ENCODE measurements around the gene SYNPR. TPM values are rescaled to one million over a fixed set of nuclear protein-coding genes. Genes with fewer than 3 reads are reported as not detected.
"Not testable (repeated sequence)": the region's sequence is repeated elsewhere in the genome, so short reads cannot be mapped to it uniquely, and the experiment has no call there.

Gene SYNPR
- polyA plus RNA-seq, 3 donors: 0.07 to 0.14 (median 0.12) TPM

DNA sequence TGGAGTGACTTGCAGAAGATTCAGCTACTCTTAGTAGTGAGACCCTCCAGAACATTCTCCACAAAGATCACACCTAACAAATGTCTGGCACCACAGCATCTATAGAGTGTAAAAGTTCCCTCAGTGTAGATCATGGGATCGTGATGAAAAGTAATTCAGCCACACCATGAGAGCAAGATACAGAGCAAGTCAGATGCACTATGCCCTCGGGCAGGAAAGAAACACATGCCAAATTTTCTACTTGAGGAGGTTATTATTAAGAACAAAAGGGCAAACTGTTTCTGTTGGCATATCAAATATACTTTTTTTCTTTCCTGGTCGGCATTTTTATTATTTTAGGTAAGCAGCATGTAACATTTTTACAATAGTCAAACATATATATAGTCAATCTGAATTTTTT is 329.6 kb downstream of the SYNPR start:
- DNase-seq (ENCODE audit: low read depth in 3 of 3, low spot score in 2 of 3): no peak

DNA sequence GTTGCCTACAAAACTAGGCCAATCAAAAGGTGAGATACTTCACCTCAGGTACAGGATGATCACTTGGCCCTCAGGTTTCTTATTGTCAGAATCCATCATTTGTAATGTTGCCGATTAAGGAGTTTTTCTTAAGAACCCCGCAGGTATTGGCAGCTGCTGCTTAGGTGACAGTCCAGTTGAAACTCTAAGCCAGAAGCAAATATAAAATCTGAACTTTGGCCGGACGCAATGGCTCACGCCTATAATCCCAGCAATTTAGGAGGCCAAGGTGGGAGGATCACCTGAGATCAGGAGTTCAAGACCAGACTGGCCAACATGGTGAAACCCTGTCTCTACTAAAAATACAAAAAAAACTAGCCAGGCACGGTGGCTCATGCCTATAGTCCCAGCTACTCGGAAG is 331.3 kb downstream of the SYNPR start:
- no peak for DNase-seq (ENCODE audit: low read depth in 3 of 3, low spot score in 2 of 3)

DNA sequence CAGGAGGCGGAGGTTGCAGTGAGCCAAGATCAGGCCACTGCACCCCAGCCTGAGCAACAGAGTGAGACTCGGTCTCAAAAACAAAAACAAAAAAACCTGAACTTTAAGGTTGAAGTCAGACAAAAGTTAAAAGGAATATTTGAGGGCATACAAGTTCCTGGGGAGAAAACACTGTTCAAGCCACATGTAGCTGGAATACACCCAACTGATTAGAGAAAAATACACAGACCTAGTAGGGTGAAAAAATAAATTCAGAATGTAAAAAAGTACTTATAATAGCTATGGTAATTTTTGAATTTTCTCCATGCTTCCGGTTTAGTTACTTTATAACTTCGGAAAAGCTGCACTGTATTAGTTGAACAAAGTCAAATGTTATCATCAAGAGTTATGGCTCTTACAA is 331.7 kb downstream of the SYNPR start:
- DNase-seq (ENCODE audit: low read depth in 3 of 3, low spot score in 2 of 3): no peak

DNA sequence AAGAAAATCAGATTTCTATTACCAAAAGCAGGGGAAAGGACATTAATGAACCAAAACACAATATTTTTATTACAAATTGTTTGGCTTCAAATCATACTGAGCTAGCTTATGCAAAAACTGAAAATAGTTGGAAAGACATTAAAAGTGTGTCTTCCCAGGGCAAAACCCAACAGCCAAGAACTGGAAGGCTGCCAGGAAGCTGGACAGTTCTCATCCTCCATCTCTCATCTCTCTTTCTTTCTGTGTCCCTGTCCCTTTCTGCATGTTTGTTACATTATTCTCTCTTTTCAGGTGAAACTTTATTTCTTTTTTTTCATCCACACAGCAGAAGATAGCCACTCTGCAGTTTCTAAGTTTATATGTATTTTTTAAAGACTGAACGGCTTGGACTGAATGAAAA is 333.3 kb downstream of the SYNPR start:
- no peak for DNase-seq (ENCODE audit: low read depth in 3 of 3, low spot score in 2 of 3)

DNA sequence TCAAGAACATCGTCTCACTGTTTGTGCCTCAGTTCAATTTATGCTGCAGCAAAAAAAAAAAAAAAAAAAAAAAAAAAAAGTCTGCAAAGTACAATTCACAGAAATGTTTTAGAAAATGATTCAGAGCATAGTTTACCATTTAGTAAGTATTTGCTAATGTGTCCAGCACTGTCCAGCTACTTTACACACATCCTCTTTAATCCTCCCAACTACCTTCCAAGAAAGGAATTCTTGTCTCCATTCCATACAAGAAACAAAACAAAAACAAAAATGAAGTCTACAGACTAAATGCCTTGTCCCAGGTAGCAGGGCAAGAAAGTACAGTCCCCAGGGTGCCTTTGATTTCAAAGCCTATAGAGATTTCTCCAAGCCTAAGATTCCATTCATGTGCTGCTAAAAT is 335.5 kb downstream of the SYNPR start:
- DNase-seq (ENCODE audit: low read depth in 3 of 3, low spot score in 2 of 3): no peak

DNA sequence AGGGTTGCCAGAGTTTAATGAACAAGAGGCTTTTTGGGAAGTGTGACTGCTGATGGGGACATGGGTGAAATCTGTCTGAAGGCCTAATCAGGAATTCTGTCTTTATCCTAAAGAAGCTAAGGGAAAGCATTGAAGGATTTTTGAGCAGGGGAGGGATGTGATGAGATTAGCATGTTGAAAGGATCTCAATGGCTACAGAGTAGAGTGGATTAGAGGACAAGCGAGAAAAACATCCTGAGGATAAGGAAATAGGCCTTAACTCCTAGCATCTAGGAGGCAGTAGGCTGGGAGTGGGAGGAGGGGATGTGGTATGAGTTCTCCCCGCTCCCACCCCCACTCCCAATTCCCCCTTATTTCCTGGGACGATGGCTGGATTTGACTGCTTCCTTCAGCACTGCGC is 339.3 kb downstream of the SYNPR start:
- DNase-seq (ENCODE audit: low read depth in 3 of 3, low spot score in 2 of 3): no peak

DNA sequence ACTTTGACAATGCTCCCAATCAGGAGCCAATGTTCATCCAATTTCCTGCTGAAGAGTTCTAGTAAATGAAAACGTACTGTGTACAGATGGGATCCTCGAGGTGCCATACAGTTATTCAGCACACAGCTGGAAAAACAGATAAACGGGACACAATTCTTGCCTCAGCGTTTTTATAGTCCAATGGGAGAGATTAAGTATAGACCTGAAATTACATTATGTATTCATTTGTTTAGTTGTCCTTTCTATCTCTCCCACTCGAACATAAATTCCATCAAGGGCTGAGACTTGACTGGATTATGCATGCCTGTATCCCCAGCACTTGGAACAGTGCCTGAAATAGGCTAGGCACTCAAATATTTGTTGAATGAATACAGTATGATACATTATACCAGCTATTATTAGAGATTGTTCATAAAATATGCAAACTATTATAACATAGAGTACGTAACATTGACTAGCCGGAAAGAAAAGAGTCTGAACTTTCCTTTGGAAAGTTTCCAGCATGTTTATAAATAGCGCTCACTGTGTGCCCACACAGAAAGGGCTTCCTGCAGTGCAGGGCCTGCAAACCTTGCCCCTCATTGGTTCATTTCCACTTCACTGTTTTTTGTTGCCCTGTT is 346.9 kb downstream of the SYNPR start:
- DNase-seq (ENCODE audit: low read depth in 3 of 3, low spot score in 2 of 3): no peak

DNA sequence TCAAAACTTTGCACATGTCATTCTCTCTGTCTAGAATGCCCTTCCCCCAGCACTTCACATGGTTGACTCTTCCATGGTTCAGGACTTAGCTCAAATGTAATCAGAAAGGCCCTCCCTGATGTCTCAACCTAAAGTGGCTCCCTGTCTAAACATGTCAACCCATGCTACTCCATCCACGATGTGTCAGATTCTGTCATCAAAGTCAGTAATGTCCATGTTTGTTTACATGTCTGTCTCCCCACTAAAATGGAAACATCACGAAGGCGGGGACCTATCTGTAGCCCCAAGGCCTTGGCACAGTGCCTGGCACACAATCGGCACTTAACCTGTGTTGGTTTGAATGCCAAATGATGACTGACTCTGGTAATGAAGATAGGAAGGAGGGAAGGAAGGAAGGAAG is 353.6 kb downstream of the SYNPR start:
- no peak for DNase-seq (ENCODE audit: low read depth in 3 of 3, low spot score in 2 of 3)

DNA sequence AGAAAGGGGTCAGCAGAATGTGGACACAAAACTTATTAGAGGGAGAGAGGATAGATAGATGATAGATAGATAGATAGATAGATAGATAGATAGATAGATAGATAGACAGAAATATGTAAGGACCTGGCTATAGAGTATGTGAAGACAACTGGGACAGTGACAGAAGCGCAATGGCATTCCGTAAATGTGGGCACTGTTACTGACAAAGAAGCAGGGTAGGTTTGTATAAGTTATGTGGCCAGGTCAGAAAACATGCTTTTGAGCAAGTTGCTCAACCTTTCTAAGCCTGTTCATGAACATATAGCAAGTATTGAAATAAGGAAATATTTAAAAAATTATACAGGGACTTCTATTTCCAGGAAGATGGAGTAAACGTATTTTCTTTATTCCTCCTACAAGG is 357.1 kb downstream of the SYNPR start:
- DNase-seq (ENCODE audit: low read depth in 3 of 3, low spot score in 2 of 3): no peak

DNA sequence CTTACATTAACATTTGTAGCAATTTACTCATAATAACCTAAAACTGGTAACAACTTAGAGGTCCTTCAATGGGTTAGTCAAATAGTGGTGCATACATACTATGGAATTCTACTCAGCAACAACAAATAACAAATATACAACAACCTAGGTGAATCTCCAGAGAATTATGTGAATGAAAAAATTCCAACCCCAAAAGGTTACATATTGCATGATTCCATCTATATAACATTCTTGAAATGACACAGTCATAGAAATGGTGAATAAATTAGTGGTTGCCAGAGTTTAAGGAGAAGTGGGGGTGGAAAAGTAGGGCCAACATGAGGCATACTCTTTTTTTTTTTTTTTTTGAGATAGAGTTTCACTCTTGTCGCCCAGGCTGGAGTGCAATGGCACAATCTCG is 361.7 kb downstream of the SYNPR start:
- no peak for DNase-seq (ENCODE audit: low read depth in 3 of 3, low spot score in 2 of 3)

DNA sequence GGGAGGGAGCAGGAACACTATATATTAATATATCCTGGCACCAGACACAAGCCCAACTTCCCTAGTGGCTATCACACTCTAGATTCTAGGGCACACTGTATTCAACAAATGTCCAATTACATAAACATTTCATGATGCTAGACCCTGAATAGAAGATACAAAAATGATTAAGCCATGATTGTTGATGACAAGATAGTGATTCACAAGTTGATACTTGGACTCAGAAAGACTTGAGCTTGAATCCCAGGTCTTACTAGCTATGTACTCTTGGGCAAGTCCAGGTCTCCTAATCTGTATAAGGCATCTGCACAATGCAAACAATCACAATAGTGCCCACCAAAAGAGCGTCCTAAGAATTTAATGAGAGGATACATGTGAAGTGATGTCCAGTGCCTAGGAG is 364.4 kb downstream of the SYNPR start:
- DNase-seq (ENCODE audit: low read depth in 3 of 3, low spot score in 2 of 3): no peak

DNA sequence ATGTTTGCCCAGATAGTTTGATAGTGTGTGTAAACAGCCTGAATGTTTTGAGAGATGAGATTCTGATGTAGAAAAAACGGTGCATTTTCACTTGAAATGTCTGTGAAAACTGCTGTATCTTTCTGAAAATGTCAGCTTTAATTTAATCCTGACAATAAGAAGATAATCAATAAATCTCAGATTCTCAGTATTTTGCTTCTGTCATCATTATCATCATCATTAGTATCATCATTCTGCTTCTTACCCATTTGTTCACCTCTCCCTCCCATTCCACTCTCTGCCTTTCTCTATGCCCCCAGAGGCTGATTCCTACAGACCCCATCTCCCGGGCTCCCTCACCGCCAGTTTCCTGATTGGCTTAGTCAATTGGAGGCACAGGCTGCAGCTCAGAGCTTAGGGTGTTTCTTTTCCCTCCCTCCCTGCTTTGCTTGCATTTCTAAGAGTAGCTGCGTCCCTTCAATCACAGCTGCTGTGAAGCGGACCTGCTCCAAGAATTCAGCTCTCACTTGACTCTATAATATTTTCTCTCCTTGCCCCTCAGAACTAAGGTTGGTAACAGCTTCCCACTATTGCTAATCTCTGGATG is 366.2 kb downstream of the SYNPR start:
- DNase-seq (ENCODE audit: low read depth in 3 of 3, low spot score in 2 of 3): no peak

DNA sequence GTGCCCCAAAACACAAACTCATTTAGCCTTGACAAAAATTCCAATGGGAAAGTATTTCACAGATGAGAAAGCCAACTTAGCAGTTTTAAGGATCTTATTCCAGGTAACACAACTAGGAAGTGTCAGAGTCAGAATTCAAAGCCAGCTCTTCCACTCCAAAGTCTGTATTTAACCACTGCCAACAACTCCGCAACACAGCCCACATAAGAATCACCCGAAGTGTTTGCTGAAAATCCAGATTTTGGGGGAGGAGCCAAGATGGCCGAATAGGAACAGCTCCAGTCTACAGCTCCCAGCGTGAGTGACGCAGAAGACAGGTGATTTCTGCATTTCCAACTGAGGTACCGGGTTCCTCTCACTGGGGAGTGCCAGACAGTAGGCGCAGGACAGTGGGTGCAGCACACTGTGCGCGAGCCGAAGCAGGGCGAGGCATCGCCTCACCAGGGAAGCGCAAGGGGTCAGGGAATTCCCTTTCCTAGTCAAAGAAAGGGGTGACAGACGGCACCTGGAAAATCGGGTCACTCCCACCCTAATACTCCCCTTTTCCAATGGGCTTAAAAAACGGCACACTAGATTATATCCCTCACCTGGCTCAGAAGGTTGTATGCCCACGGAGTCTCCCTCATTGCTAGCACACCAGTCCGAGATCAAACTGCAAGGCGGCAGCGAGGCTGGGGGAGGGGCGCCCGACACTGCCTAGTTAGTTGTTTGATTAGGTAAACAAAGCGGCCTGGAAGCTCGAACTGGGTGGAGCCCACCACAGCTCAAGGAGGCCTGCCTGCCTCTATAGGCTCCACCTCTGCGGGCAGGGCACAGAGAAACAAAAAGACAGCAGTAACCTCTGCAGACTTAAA is 367.0 kb downstream of the SYNPR start:
- DNase-seq (ENCODE audit: low read depth in 3 of 3, low spot score in 2 of 3): not testable (repeated sequence)

DNA sequence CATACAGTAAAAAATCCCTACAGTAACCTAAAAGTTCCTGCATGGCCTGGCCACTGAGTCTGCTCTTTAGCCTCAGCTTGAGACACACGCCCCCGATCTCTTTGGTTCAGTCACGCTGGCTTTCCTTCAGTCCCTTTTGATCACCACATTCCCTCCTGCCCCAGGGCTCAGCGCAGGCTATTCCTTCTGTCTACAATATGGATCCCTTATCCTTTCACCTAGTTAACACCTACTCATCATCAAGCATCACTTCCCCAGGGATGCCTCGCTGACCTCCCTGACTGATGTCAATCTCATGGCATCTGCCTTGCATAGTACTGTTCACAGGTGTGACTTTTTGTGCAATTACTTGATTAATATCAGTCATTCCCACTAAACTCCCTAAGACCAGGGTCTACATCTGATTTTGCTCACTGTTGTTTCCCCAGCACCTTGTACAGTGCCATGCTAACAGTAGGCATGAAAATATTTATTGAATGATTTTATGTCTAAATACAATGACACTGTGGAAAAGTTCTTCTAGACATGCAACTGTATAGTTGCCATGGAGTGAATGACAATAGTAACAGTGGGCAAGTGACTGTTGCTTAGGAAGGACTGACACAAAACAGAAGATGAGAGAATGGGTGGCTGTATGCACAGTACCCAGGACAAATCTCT is 374.1 kb downstream of the SYNPR start, which contains the start of gene SNTN:
TSS of gene SNTN (plus strand) at position 610 of the 660 bp plus-strand sequence. CDS start at position 623, 13 bp downstream.
- DNase-seq (ENCODE audit: low read depth in 3 of 3, low spot score in 2 of 3): no peak

DNA sequence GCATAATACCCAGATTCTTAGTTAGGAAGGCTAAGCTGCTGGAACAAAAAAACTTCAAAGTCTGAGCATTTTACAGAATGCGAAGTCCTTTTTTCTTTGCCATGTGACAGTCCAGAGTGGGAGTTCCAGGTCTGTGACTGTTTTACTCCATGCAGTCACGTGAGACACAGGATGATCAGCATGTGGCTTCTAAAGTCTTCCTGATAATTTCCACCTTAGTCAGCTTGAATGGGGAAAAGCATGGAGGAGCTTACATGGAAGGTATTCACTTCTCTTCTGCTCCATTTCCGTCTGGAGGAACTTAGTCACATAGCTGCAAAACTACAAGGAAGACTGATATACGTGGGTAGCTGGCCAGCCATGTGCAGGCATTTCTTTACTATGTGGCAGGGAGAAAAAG is 376.1 kb downstream of the SYNPR start:
- no peak for DNase-seq (ENCODE audit: low read depth in 3 of 3, low spot score in 2 of 3)

DNA sequence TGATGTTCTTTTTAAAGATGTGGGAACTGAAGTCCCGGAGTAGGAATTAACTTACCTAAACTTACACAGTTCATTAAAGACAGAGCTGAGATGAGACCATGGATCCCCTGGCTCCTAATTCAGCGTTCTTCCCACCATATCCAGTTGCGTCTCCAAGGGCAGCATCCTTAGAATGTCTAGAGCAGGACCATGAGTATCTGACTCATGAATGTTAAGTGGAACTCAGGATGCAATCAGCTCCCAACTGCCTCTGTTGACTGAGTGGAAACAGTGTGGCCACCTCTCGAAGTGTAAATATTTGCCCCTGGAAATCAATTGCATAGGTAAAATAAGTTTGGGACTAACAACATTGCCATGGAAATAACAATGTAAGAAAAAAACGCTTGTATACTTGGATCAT is 376.8 kb downstream of the SYNPR start:
- DNase-seq (ENCODE audit: low read depth in 3 of 3, low spot score in 2 of 3): no peak

DNA sequence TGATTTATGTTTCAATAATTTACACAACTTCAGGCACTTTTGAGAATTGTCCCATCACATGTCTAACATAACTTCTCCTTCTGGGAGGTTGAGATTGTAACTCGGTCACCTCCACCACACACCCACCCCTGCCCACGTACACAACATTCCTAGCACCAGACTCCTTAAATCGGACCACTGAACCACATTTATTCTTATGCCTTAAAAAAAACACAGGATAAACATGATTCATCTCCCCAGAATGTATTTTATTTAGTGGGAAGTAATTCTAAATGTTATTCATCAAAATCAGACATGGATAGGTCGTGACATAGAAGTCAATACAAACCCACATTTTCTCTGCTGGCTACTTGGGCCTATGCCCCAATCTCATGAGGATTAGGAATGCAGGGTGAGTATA is 377.4 kb downstream of the SYNPR start:
- DNase-seq (ENCODE audit: low read depth in 3 of 3, low spot score in 2 of 3): no peak

DNA sequence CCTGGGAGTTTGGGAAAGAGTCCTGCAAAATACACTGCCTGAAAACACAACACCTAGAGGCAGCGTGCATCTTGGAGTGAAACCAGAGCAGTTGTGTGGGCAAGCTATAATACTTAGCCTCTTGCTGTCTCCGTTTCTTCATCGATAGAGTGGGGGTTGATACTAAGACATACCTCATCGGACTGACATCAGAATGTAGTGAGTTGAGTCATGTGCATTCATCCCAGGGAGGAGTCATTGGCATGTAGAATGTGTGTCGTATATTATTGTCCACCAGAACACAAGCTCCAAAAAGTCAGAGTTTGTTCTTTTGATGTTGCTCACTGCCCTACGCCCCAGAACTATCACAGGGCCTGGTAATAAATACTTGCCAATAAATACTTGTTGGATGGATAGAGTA is 378.7 kb downstream of the SYNPR start:
- DNase-seq (ENCODE audit: low read depth in 3 of 3, low spot score in 2 of 3): no peak

DNA sequence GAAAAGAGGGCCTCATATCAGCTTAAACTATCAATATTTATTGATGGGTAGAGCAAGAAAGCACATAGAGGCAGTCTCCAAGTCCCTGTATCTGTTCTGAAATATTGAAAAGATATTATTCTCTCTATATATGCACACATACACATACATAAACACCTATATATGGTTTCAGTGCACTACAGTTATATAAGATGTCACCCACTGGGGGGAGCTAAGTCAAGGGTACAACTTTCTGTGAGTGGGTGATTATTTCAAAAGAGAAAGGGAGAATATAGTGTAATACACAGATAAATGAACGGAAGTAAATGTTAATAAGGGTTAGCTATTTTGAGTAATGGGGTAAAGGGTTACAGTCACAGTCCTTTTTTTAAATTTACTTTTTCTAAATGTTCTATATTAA is 383.1 kb downstream of the SYNPR start:
- DNase-seq (ENCODE audit: low read depth in 3 of 3, low spot score in 2 of 3): no peak

DNA sequence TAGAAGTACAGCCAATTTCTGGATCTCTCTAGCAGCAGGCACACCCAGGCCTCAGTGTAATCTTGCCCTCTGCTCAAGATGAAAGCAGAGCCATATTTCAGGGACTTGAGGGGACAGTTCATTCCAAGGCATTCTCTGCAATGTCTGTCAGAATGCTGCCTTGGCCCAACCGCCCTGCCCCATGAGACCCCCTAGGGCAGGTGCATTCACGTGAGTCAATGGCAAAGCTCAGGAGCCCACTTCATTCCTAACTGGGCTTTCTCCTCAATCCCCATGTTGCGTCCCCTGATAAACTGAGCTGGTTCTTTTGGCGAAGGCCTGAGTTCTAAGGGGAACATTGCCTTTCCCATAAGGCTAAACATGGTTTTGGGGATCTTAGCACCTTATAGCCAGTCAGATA is 383.9 kb downstream of the SYNPR start:
- DNase-seq (ENCODE audit: low read depth in 3 of 3, low spot score in 2 of 3): no peak

DNA sequence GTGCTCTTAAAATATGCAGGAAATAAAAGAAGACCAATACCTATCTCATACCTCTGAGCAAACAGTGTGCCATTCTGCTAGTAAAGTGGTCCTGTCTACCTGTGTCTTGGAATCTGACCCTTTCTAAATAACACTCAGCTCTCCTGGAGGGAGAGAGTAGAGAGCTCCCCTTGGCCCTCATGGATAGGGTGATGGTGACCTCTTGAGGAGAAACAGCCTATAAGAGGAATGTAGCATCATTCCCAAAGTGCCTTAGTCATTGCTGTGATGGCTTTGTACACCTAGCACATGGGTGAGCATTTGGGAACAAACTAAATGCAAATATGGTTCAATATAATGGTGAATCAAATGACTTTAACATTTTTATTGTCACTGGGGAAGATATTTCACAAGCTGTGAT is 384.4 kb downstream of the SYNPR start:
- no peak for DNase-seq (ENCODE audit: low read depth in 3 of 3, low spot score in 2 of 3)

Data from right renal cortex interstitium (tissue), 3 donors.